HFFc6 (cell line): Measurements from ENCODE around the gene ITSN1. TPM values are rescaled to one million over a fixed set of nuclear protein-coding genes. Genes with fewer than 3 reads are reported as not detected.

Experiments
- DNase-seq: peaks from one replicate; pipeline ENCODE4 v3.0.0-alpha.2; 2018
- H3K27ac Mint-ChIP-seq: 2 replicates; pipeline ENCODE4 v1.8.0; 2020; ENCODE audit warnings: mild to moderate bottlenecking, mixed read lengths
- H3K27me3 Mint-ChIP-seq: 2 replicates; pipeline ENCODE4 v1.8.0; 2021; ENCODE audit warnings: mild to moderate bottlenecking, moderate library complexity, mixed read lengths; ENCODE audit not compliant: insufficient read depth
- H3K36me3 Mint-ChIP-seq: 2 replicates; pipeline ENCODE4 v1.8.0; 2021; ENCODE audit warnings: low read depth, mixed read lengths
- H3K4me1 Mint-ChIP-seq: 2 replicates; pipeline ENCODE4 v1.8.0; 2020; ENCODE audit warnings: low read depth, mixed read lengths
- H3K4me3 Mint-ChIP-seq: 2 replicates; pipeline ENCODE4 v1.8.0; 2020; ENCODE audit warnings: mild to moderate bottlenecking, moderate library complexity, mixed read lengths
- H3K9me3 Mint-ChIP-seq: 2 replicates; pipeline ENCODE4 v1.8.0; 2020; ENCODE audit warnings: mild to moderate bottlenecking, mixed read lengths
- total RNA-seq, 6 experiments: library from RNA; stranded (reverse); fragmentation: NEBNext Ultra II Directional; extraction: Animal tissue kit (Norgen Biotek cat#: 25700); gene quantifications; 2 replicates in 1 of 6; 3 replicates in 5 of 6; pipeline ENCODE4 v1.2.3, GENCODE V29; 2021
- TF ChIP-seq, protein P1 (sequence below): fragments of 200-600 bp; sonication (generic); IDR thresholded peaks from 2 replicates; pipeline ENCODE4 v1.5.0; 2021; ENCODE audit warnings: antibody characterized with exemption, mild to moderate bottlenecking

Gene ITSN1
- total RNA-seq, 6 experiments from 2014 or later = 47.7 to 54.8 (median 54.0) TPM

DNA sequence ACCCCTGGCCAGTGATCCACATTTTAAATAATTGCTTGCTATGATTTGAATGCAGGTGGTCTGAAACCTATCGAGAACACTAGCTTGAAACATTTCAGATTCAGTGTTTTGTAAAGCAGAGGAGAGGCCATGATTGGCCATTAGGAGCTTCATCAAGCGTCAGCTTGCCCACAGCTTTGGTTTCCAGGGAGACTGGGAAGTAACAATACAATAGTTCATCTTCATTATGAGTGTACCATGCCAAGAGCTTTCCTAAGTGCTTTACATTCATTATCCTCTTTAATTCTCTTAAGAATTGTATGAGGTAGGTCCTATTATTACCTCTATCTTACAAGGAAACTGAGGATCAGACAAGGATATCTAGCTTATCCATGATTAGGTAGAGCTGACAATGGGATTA is 301.0 kb downstream of the ITSN1 start:
- TF ChIP-seq, protein P1, sequence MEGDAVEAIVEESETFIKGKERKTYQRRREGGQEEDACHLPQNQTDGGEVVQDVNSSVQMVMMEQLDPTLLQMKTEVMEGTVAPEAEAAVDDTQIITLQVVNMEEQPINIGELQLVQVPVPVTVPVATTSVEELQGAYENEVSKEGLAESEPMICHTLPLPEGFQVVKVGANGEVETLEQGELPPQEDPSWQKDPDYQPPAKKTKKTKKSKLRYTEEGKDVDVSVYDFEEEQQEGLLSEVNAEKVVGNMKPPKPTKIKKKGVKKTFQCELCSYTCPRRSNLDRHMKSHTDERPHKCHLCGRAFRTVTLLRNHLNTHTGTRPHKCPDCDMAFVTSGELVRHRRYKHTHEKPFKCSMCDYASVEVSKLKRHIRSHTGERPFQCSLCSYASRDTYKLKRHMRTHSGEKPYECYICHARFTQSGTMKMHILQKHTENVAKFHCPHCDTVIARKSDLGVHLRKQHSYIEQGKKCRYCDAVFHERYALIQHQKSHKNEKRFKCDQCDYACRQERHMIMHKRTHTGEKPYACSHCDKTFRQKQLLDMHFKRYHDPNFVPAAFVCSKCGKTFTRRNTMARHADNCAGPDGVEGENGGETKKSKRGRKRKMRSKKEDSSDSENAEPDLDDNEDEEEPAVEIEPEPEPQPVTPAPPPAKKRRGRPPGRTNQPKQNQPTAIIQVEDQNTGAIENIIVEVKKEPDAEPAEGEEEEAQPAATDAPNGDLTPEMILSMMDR = no peak
- H3K27ac Mint-ChIP-seq = no peak overlapping the region
- H3K27me3 Mint-ChIP-seq = peaks cover 3% of the 10 kb centered on the region; the same call in 1 of the 2 replicates

DNA sequence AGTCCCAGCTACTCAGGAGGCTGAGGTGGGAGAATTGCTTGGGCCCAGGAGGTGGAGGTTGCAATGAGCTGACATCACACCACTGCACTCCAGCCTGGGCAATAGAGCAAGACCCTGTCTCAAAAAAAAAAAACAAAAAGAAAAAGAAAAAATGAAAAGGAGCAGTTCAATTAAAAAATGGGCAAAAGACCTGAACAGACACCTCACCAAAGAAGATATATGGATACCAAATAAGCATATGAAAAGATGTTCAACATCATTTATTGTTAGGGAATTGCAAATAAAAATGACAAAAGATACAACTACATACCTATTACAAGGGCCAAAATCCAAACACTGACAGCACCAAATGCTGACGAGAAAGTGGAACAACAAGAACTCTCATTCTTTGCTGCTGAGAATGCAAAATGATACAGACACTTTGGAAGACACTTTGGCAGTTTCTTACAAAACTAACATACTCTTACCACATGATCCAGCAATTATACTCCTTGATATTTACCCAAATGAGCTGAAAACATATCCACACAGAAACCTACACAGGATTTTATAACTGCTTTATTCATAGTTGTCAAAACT is 302.0 kb downstream of the ITSN1 start:
- no peak overlapping the region for H3K27ac Mint-ChIP-seq
- H3K36me3 Mint-ChIP-seq = peaks cover 10% of the 10 kb centered on the region; the same call in 1 of the 2 replicates
- no peak overlapping the region for H3K4me3 Mint-ChIP-seq
- peaks cover 43% of the 10 kb centered on the region for H3K4me1 Mint-ChIP-seq
- no peaks in the 10 kb centered on the region for H3K9me3 Mint-ChIP-seq
- no peak for DNase-seq
- TF ChIP-seq, protein P1 = no peak
- H3K27me3 Mint-ChIP-seq = peaks cover 3% of the 10 kb centered on the region; the same call in 1 of the 2 replicates

More for the DNA sequence above, 301.0 kb downstream of the ITSN1 start:
- no peak for DNase-seq
- no peaks in the 10 kb centered on the region for H3K9me3 Mint-ChIP-seq
- H3K4me3 Mint-ChIP-seq = no peak overlapping the region
- H3K36me3 Mint-ChIP-seq = peaks cover 10% of the 10 kb centered on the region; the same call in 1 of the 2 replicates
- peaks cover 33% of the 10 kb centered on the region for H3K4me1 Mint-ChIP-seq

DNA sequence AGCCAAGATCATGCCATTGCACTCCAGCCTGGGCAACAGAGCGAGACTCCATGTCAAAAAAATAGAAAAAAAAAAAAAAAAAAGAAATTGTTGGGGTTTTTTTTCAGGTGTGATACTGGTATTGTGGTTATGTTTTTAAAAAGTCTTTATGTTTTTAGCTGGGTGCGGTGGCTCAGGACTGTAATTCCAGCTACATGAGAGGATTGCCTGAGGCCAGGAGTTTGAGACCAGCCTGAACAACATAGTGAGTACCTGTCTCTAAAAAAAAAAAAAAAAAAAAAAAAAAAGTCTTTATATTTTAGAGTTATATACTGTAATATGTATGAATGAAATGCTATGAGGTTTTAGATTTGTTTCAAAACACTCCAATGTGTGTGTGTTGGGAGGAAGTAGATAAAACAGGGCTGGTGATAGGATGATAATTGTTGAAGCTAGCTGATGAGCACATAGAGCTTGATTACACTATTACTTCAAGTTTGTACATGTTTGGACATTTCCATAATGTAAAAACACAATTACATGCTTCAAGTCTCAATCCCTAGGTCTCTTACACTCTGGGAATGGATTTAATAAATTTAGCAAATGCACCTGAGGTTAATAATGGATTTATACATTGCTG is 303.5 kb downstream of the ITSN1 start:
- peaks cover 34% of the 10 kb centered on the region for H3K4me1 Mint-ChIP-seq
- no peak overlapping the region for H3K27ac Mint-ChIP-seq
- H3K4me3 Mint-ChIP-seq = no peak overlapping the region
- TF ChIP-seq, protein P1 = no peak
- H3K9me3 Mint-ChIP-seq = no peaks in the 10 kb centered on the region
- no peak for DNase-seq
- H3K27me3 Mint-ChIP-seq = peaks cover 3% of the 10 kb centered on the region; the same call in 1 of the 2 replicates
- H3K36me3 Mint-ChIP-seq = peaks cover 10% of the 10 kb centered on the region; the same call in 1 of the 2 replicates

GRCh38 chr21:33947451-33948095 is 305.3 kb downstream of the ITSN1 start:
- H3K9me3 Mint-ChIP-seq = no peaks in the 10 kb centered on the region
- peaks cover 10% of the 10 kb centered on the region; the same call in 1 of the 2 replicates for H3K36me3 Mint-ChIP-seq
- TF ChIP-seq, protein P1 = no peak
- DNase-seq = peak; percentile 94
- peak overlapping the region; percentile 85 for H3K4me3 Mint-ChIP-seq
- H3K27me3 Mint-ChIP-seq = peaks cover 3% of the 10 kb centered on the region; the same call in 1 of the 2 replicates
- H3K4me1 Mint-ChIP-seq = peaks cover 41% of the 10 kb centered on the region
- peak overlapping the region; percentile 87 for H3K27ac Mint-ChIP-seq

DNA sequence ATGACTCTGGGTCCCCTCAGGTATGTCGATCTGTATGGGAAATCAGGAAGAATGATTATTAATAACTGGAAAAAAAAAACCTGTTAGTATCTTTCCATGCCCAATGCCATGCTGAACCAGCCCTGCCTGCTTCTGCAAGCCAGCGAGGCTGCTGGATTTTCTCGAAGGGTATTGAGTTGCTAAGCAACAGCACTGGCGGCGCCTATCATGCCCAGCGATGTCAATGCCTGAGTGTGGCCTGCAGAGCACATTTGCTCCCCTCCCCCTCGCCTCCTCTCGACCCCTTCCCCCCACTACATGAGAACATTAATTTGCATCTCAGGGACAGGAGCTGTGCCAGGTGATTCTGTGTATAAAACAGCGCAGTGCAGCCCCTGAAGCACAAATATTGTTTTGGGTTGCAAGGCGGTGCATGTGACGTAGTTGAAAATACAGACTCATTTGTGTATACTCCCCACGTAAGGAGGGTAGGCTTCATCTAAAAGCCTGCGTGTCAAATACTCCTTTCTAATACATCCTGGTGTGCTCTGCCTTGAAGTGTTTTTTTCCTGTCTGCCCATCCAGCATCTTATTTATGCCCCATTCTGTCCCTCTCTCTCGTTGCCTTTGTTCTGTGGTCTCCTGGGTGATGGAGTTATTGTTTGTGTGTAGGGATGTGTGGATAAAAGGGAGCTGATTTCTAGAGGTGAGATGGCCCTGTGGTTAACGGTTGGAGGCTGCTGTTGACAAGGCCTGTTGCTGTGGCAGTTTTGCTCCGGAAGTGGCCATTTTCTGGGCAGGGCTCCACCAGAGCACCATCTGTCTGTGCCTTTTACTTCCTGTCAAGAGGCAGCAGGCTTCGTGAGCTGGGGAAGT is 306.0 kb downstream of the ITSN1 start:
- Mint-ChIP-seq H3K27ac (peak overlapping the region; percentile 87), H3K4me3 (peak overlapping the region; percentile 85), H3K9me3 (no peaks in the 10 kb centered on the region), H3K4me1 (peaks cover 41% of the 10 kb centered on the region), H3K27me3 (peaks cover 3% of the 10 kb centered on the region; the same call in 1 of the 2 replicates), H3K36me3 (peaks cover 10% of the 10 kb centered on the region; the same call in 1 of the 2 replicates)
- TF ChIP-seq, protein P1 = no peak
- DNase-seq = peak; percentile 66
